Upper lobe of left lung (tissue), 6 donors: Measurements from ENCODE around the gene CNTNAP2. TPM values are rescaled to one million over a fixed set of nuclear protein-coding genes. Genes with fewer than 3 reads are reported as not detected.

Experiments
- ATAC-seq, 2 donors: fragments of 200-7000 bp; cut with Tn5 transposase; one replicate each; pipeline ENCODE4 v1.9.1; 2022; ENCODE audit warnings: mild to moderate bottlenecking in 2 of 2, moderate library complexity in 2 of 2; ENCODE audit not compliant: low FRiP score in 2 of 2
- DNase-seq, 2 donors: peaks; one replicate each; pipeline ENCODE4 v3.0.0-alpha.2; 2019 to 2020
- H3K27ac ChIP-seq, 4 donors: fragments of 200-600 bp; sonication (generic); one replicate each; pipeline ENCODE4 v1.5.1; 2016 to 2019
- H3K27me3 ChIP-seq, 4 donors: fragments of 200-600 bp; sonication (generic); one replicate each; pipeline ENCODE4 v1.5.1; 2017 to 2019
- H3K36me3 ChIP-seq, 4 donors: fragments of 200-600 bp; sonication (generic); one replicate each; pipeline ENCODE4 v1.5.1; 2016 to 2019
- H3K4me1 ChIP-seq, 4 donors: fragments of 200-600 bp; sonication (generic); one replicate each; pipeline ENCODE4 v1.5.1; 2018 to 2019
- H3K4me3 ChIP-seq, 4 donors: fragments of 200-600 bp; sonication (generic); one replicate each; pipeline ENCODE4 v1.5.1; 2017 to 2019; ENCODE audit warnings: mild to moderate bottlenecking in 2 of 4, moderate library complexity in 1 of 4
- H3K9me3 ChIP-seq, 4 donors: fragments of 200-600 bp; sonication (generic); one replicate each; pipeline ENCODE4 v1.5.1; 2018 to 2019
- CTCF ChIP-seq, 6 experiments: fragments of 450-650 bp in 4 of 6; fragments of 200-600 bp in 2 of 6; sonication (generic) in 2 of 6; IDR thresholded peaks; one replicate each; pipeline ENCODE4 v1.5.1; 2016 to 2019; ENCODE audit warnings: antibody characterized with exemption in 6 of 6
- EP300 ChIP-seq, 4 donors: sonication (generic); formaldehyde crosslinking; IDR thresholded peaks; one replicate each; pipeline ENCODE4 v1.5.1; 2017; ENCODE audit warnings: antibody characterized with exemption in 4 of 4, control low read depth in 2 of 4
- POLR2A ChIP-seq, 4 donors: fragments of 450-650 bp; IDR thresholded peaks; one replicate each; pipeline ENCODE4 v1.5.1; 2016 to 2017; ENCODE audit warnings: antibody characterized with exemption in 4 of 4, mild to moderate bottlenecking in 2 of 4
- POLR2AphosphoS5 ChIP-seq, 2 donors: sonication (generic); formaldehyde crosslinking; IDR thresholded peaks; one replicate each; pipeline ENCODE4 v1.5.1; 2017; ENCODE audit warnings: antibody characterized with exemption in 2 of 2
- WGBS, 2 donors: methylation state at CpG; one replicate each; pipeline ENCODE4 v1.1.5; 2017 to 2018; 5-methylcytosine and 5-hydroxymethylcytosine counted together
- total RNA-seq, 6 donors: library from RNA; depleted of rRNA in 4 of 6; stranded (reverse); fragments of >200 nt in 4 of 6; gene quantifications; one replicate each; pipeline versions ENCODE4 v1.1.0 to v1.2.1, GENCODE V29; 2016 to 2021
- donor health status: DM: no; HTN: no; CAD: no; lungs with moderate emphysema.
- donor health status: DM: no; HTN: yes; CAD: no; lungs with severe emphysema.

CNTNAP2 gene
- total RNA-seq, 6 donors from 2014 or later: 0.06 to 1.0 (median 0.37) TPM

GRCh38 chr7:146494952-146495596 lies 378.5 kb downstream of the CNTNAP2 start:
- WGBS, 2 donors: 69 to 70% methylated on average over 6 of the region's 6 CpGs
- Histone ChIP-seq H3K9me3 (peaks cover 0 to under 1% (median 0%) of the 10 kb centered on the region in 4 donors), H3K4me3 (no peak overlapping the region), H3K27me3 (no peaks in the 10 kb centered on the region), H3K4me1 (no peaks in the 10 kb centered on the region), H3K36me3 (no peaks in the 10 kb centered on the region), H3K27ac (no peak overlapping the region)
- DNase-seq (no peak), ATAC-seq (no peak)
- TF ChIP-seq EP300 (IDR thresholded peaks at IDR 0.05) (no peak), CTCF (IDR thresholded peaks at IDR 0.05) (no peak), POLR2AphosphoS5 (IDR thresholded peaks at IDR 0.05) (no peak), POLR2A (IDR thresholded peaks at IDR 0.05) (no peak)

- Histone ChIP-seq H3K27me3 (no peaks in the 10 kb centered on the region), H3K9me3 (no peaks in the 10 kb centered on the region), H3K36me3 (no peaks in the 10 kb centered on the region), H3K27ac (no peak overlapping the region), H3K4me3 (no peak overlapping the region), H3K4me1 (no peaks in the 10 kb centered on the region)
- 46 to 62% methylated on average over 2 of the region's 2 CpGs for WGBS, 2 donors
- ATAC-seq (no peak), DNase-seq (no peak)
- no peak for TF ChIP-seq POLR2A (IDR thresholded peaks at IDR 0.05)
- TF ChIP-seq POLR2AphosphoS5 (IDR thresholded peaks at IDR 0.05): no peak
- no peak for TF ChIP-seq EP300 (IDR thresholded peaks at IDR 0.05)
- TF ChIP-seq CTCF (IDR thresholded peaks at IDR 0.05): no peak
Measured at GRCh38 chr7:146496657-146497056, 380.1 kb downstream of the CNTNAP2 start.

GRCh38 chr7:146499970-146500369 lies 383.4 kb downstream of the CNTNAP2 start:
- TF ChIP-seq EP300 (IDR thresholded peaks at IDR 0.05) (no peak), CTCF (IDR thresholded peaks at IDR 0.05) (no peak), POLR2A (IDR thresholded peaks at IDR 0.05) (no peak), POLR2AphosphoS5 (IDR thresholded peaks at IDR 0.05) (no peak)
- WGBS, 2 donors: 63 to 67% methylated on average over 2 of the region's 2 CpGs
- ATAC-seq (no peak), DNase-seq (no peak)
- Histone ChIP-seq H3K27me3 (no peaks in the 10 kb centered on the region), H3K36me3 (no peaks in the 10 kb centered on the region), H3K27ac (no peak overlapping the region), H3K9me3 (peaks cover 0 to 3% (median 0%) of the 10 kb centered on the region in 4 donors), H3K4me3 (no peak overlapping the region), H3K4me1 (no peaks in the 10 kb centered on the region)

- Histone ChIP-seq H3K4me1 (no peaks in the 10 kb centered on the region), H3K9me3 (peaks cover 0 to 9% (median 0%) of the 10 kb centered on the region in 4 donors), H3K36me3 (no peaks in the 10 kb centered on the region), H3K4me3 (no peak overlapping the region), H3K27ac (no peak overlapping the region), H3K27me3 (no peaks in the 10 kb centered on the region)
- ATAC-seq (no peak), DNase-seq (no peak)
- WGBS, 2 donors: 94 to 98% methylated on average over 5 of the region's 5 CpGs
- no peak for TF ChIP-seq POLR2A (IDR thresholded peaks at IDR 0.05)
- no peak for TF ChIP-seq CTCF (IDR thresholded peaks at IDR 0.05)
- TF ChIP-seq POLR2AphosphoS5 (IDR thresholded peaks at IDR 0.05): no peak
- no peak for TF ChIP-seq EP300 (IDR thresholded peaks at IDR 0.05)
Measured at GRCh38 chr7:146503844-146504243, 387.2 kb downstream of the CNTNAP2 start.
